ENCODE data around the gene PRELID3B. TPM values are rescaled to one million over a fixed set of nuclear protein-coding genes. Genes with fewer than 3 reads are reported as not detected.

PRELID3B gene
- total RNA-seq, 1 experiment from 2014 or later, result 52.6 TPM

- Mint-ChIP-seq H3K27ac (no peak overlapping the region), H3K27me3 (ENCODE audit: low read depth) (peaks cover 16% of the 10 kb centered on the region), H3K9me3 (no peaks in the 10 kb centered on the region), H3K4me3 (no peak overlapping the region), H3K4me1 (peaks cover 26 to 33% of the 10 kb centered on the region in 2 experiments), H3K36me3 (ENCODE audit: insufficient read depth in 1 of 3, low read depth in 3 of 3) (peaks cover 19 to 56% (median 43%) of the 10 kb centered on the region in 3 experiments)
- H2BK120ac ChIP-seq (ENCODE audit: low read depth, low read length, poor library complexity, severe bottlenecking), result no peak overlapping the region
- H2BK20ac ChIP-seq (ENCODE audit: low read depth, low read length, poor library complexity, severe bottlenecking), result no peak overlapping the region
- no peaks in the 10 kb centered on the region for H3K27me3 ChIP-seq (ENCODE audit: insufficient read depth, low read length)
- no peak overlapping the region for H3K9ac ChIP-seq (ENCODE audit: extremely low read depth, insufficient read length, low read length)
- H3T11ph ChIP-seq (ENCODE audit: low read length), result no peak overlapping the region
- no peak overlapping the region for H2BK12ac ChIP-seq (ENCODE audit: insufficient read length, low read depth, low read length)
- H3K27ac ChIP-seq (ENCODE audit: insufficient read length, low read depth, low read length), result no peak overlapping the region
- whole genome bisulfite sequencing (ENCODE audit: extremely low coverage, insufficient read length, low lambda C conversion rate), result no CpG with 5 or more reads among the region's 13 CpGs
- H3K4me1 ChIP-seq (ENCODE audit: insufficient read depth, low read length), result no peaks in the 10 kb centered on the region
- no peak overlapping the region for H2AK5ac ChIP-seq (ENCODE audit: insufficient read length, low read length)
- H3K23ac ChIP-seq (ENCODE audit: insufficient read length, low read depth, low read length), result no peak overlapping the region
- no peaks in the 10 kb centered on the region for H3K23me2 ChIP-seq (ENCODE audit: insufficient read length, low read depth, low read length, poor library complexity, severe bottlenecking)
- no peak overlapping the region for H3K14ac ChIP-seq (ENCODE audit: insufficient read depth, low read length)
- H2BK5ac ChIP-seq (ENCODE audit: insufficient read length, low read length), result no peak overlapping the region
- H3K4me2 ChIP-seq (ENCODE audit: insufficient read depth, insufficient read length, low read length), result no peak overlapping the region
- no peak for DNase-seq
- no peak overlapping the region for H2AFZ ChIP-seq (ENCODE audit: low read length)
- H3K4ac ChIP-seq (ENCODE audit: low read depth, low read length), result no peak overlapping the region
- no peak overlapping the region for H4K5ac ChIP-seq (ENCODE audit: insufficient read length, low read depth, low read length)
- no peaks in the 10 kb centered on the region for H3K79me2 ChIP-seq (ENCODE audit: insufficient read depth, low read length)
- no peak overlapping the region for H3K56ac ChIP-seq (ENCODE audit: insufficient read length, low read depth, low read length)
- no peak overlapping the region for H4K91ac ChIP-seq (ENCODE audit: insufficient read length, low read depth, low read length)
- H3K79me1 ChIP-seq (ENCODE audit: insufficient read depth, low read depth, low read length, poor library complexity, severe bottlenecking), result no peaks in the 10 kb centered on the region
- H4K20me1 ChIP-seq (ENCODE audit: control insufficient read depth, insufficient read depth, insufficient read length), result no peaks in the 10 kb centered on the region
- no peak overlapping the region for H3K18ac ChIP-seq (ENCODE audit: insufficient read length, low read depth, low read length)
- no peak for TF ChIP-seq CTCF (conservative IDR thresholded peaks at IDR 0.05)
- no peak overlapping the region for H4K8ac ChIP-seq (replicated peaks; ENCODE audit: insufficient read length, low read depth, low read length)
- no peak overlapping the region for H2BK15ac ChIP-seq (ENCODE audit: low read depth, low read length)
- H3K9me3 ChIP-seq (ENCODE audit: control insufficient read depth, low read depth, low read length), result no peaks in the 10 kb centered on the region
Measured at GRCh38 chr20:59023616-59024015, 19.0 kb downstream of the PRELID3B start.
